ENCODE results near the gene PRKG1. TPM values are rescaled to one million over a fixed set of nuclear protein-coding genes. Genes with fewer than 3 reads are reported as not detected.

The PRKG1 gene
- total RNA-seq, 1 donor from 2014 or later = 50.2 TPM

- intact Hi-C loops (cut with DNase I) = no loop called here
- TF ChIP-seq CTCF (IDR thresholded peaks at IDR 0.05) = no peak
Observed at GRCh38 chr10:51651063-51651462, 576.8 kb downstream of the PRKG1 start.

GRCh38 chr10:51653025-51653424 is 578.7 kb downstream of the PRKG1 start:
- Histone ChIP-seq H3K27ac (peak overlapping the region; percentile 65 to 69), H3K4me3 (no peak overlapping the region), H3K36me3 (no peaks in the 10 kb centered on the region), H3K27me3 (no peaks in the 10 kb centered on the region), H3K9me3 (no peaks in the 10 kb centered on the region), H3K4me1 (peaks cover 5 to 19% of the 10 kb centered on the region in 2 donors)
- DNase-seq (ENCODE audit: low spot score in 2 of 2) = no peak
- TF ChIP-seq CTCF (IDR thresholded peaks at IDR 0.05) = no peak
- intact Hi-C loops (cut with DNase I) = no loop called here

More at GRCh38 chr10:51651063-51651462, 576.8 kb downstream of the PRKG1 start:
- Histone ChIP-seq H3K27me3 (no peaks in the 10 kb centered on the region), H3K4me1 (peaks cover 5 to 19% of the 10 kb centered on the region in 2 donors), H3K4me3 (no peak overlapping the region), H3K27ac (peak overlapping the region; percentile 5 to 35), H3K9me3 (no peaks in the 10 kb centered on the region), H3K36me3 (no peaks in the 10 kb centered on the region)
- no peak for DNase-seq (ENCODE audit: low spot score in 2 of 2)

GRCh38 chr10:51654918-51655317 is 580.6 kb downstream of the PRKG1 start:
- Histone ChIP-seq H3K27ac (peak overlapping the region in 1 of 2 donors; percentile 23), H3K4me1 (peaks cover 5 to 19% of the 10 kb centered on the region in 2 donors), H3K9me3 (no peaks in the 10 kb centered on the region), H3K4me3 (no peak overlapping the region), H3K27me3 (no peaks in the 10 kb centered on the region), H3K36me3 (no peaks in the 10 kb centered on the region)
- TF ChIP-seq CTCF (IDR thresholded peaks at IDR 0.05) = no peak
- intact Hi-C loops (cut with DNase I) = no loop called here
- DNase-seq (ENCODE audit: low spot score in 2 of 2) = no peak

GRCh38 chr10:51656503-51656902 is 582.2 kb downstream of the PRKG1 start:
- no peak for TF ChIP-seq CTCF (IDR thresholded peaks at IDR 0.05)
- DNase-seq (ENCODE audit: low spot score in 2 of 2) = no peak
- Histone ChIP-seq H3K36me3 (no peaks in the 10 kb centered on the region), H3K27me3 (no peaks in the 10 kb centered on the region), H3K27ac (no peak overlapping the region), H3K4me3 (no peak overlapping the region), H3K4me1 (peaks cover 5 to 19% of the 10 kb centered on the region in 2 donors), H3K9me3 (no peaks in the 10 kb centered on the region)
- intact Hi-C loops (cut with DNase I) = no loop called here

- H3K36me3 ChIP-seq = no peaks in the 10 kb centered on the region
- peak overlapping the region in 1 of 2 donors; percentile 5 for H3K27ac ChIP-seq
- H3K4me3 ChIP-seq = no peak overlapping the region
- H3K9me3 ChIP-seq = no peaks in the 10 kb centered on the region
- H3K27me3 ChIP-seq = no peaks in the 10 kb centered on the region
- intact Hi-C loops (cut with DNase I) = no loop called here
- peaks cover 5 to 16% of the 10 kb centered on the region in 2 donors for H3K4me1 ChIP-seq
- no peak for TF ChIP-seq CTCF (IDR thresholded peaks at IDR 0.05)
- no peak for DNase-seq (ENCODE audit: low spot score in 2 of 2)
Observed at GRCh38 chr10:51658000-51658399, 583.7 kb downstream of the PRKG1 start.

- DNase-seq (ENCODE audit: low spot score in 2 of 2) = no peak
- TF ChIP-seq CTCF (IDR thresholded peaks at IDR 0.05) = no peak
- Histone ChIP-seq H3K4me3 (no peak overlapping the region), H3K4me1 (peaks cover 0 to 9% of the 10 kb centered on the region in 2 donors), H3K36me3 (no peaks in the 10 kb centered on the region), H3K27me3 (no peaks in the 10 kb centered on the region), H3K27ac (no peak overlapping the region), H3K9me3 (no peaks in the 10 kb centered on the region)
- intact Hi-C loops (cut with DNase I) = no loop called here
Observed at GRCh38 chr10:51659344-51659743, 585.1 kb downstream of the PRKG1 start.
